Tibial nerve (tissue), 4 donors: ENCODE data around the gene CLEC16A.

Experiments used
- CTCF ChIP-seq, 5 experiments: fragments of 200-600 bp in 3 of 5; fragments of 450-650 bp in 2 of 5; sonication (generic) in 3 of 5; IDR thresholded peaks; one replicate each; pipeline ENCODE4 v1.5.1; 2016 to 2019; ENCODE audit warnings: antibody characterized with exemption in 5 of 5, mild to moderate bottlenecking in 3 of 5, moderate library complexity in 2 of 5
- EP300 ChIP-seq, 2 donors: sonication (generic); formaldehyde crosslinking; IDR thresholded peaks; one replicate each; pipeline ENCODE4 v1.6.1; 2017; ENCODE audit warnings: antibody characterized with exemption in 2 of 2, mild to moderate bottlenecking in 1 of 2
- POLR2A ChIP-seq, 2 donors: fragments of 450-650 bp; IDR thresholded peaks; one replicate each; pipeline ENCODE4 v1.6.1; 2017; ENCODE audit warnings: antibody characterized with exemption in 2 of 2, mild to moderate bottlenecking in 2 of 2, moderate library complexity in 2 of 2

DNA sequence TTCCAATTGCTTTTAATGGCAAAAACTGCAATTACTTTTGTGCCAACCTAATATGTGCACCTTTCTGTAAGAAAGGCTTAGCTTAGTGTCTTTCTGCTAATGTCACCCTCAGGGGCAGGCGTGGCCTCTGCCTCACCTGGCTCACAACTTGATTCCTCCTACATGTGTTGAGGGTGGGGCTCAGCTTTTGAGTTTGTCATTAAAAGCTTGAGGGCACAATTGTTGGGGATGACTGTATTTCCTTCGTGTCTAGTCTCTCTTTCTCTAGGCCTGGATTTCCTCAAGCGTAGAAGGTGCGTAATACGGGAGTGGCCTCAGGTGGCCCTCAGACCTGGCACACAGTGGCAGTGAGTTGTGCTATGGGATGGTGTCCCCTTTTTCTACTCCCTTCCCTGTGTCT lies 94.4 kb downstream of the CLEC16A start:
- no peak for TF ChIP-seq CTCF (IDR thresholded peaks at IDR 0.05)
- no peak for TF ChIP-seq POLR2A (IDR thresholded peaks at IDR 0.05)
- TF ChIP-seq EP300 (IDR thresholded peaks at IDR 0.05): no peak
